ENCODE measurements around the gene SLC29A3.

DNA sequence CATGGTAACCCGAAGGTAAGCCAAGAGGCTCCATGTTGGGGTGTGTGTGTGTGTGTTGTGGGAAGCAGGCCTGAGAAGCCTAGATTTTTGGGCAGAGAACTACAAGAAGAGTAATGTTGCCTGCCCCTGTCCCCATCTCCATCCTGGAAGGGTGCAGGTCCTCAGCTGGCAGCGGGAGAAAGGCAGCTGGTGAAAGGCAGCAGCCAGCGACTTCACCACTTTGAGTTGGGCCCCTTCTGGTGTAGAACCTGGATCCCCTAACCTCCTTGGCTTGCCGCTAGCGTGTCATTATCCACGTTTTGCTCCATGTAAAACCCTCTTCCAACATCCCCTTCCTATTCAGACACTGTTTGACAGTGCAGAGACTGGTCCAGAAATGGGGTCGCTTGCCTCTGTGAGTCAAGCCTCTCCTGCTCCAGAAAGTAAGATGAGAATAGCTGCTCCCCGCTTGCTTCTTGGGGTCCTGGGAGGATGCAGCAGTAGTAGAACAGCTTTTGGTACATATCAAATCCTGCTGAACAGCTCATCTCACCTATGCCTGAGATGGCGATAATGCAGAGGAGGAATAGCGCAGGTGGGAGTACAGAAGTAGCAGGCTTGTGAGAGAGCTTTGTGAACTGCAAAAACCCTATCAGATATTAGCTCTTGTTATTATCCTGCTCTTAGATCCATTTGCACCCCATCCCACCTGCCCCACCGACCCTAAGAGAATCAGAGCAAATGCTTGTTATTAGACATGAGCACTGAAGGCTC, 55.6 kb downstream of the SLC29A3 start:
- no peak for TF ChIP-seq GATA2 (IDR thresholded peaks at IDR 0.05; ENCODE audit: low read depth, low read length)
- no peak for TF ChIP-seq GATA3 (IDR thresholded peaks at IDR 0.05; ENCODE audit: low read depth, low read length)
